Brain pericyte (primary cell): ENCODE results near the gene RANBP3L.
"Not testable (repeated sequence)": the region's sequence is repeated elsewhere in the genome, so short reads cannot be mapped to it uniquely, and the experiment has no call there.

Experiments used
- DNase-seq: peaks from one replicate; pipeline ENCODE4 v3.0.0-alpha.2; 2012; ENCODE audit warnings: low read depth, low spot score

RANBP3L gene

DNA sequence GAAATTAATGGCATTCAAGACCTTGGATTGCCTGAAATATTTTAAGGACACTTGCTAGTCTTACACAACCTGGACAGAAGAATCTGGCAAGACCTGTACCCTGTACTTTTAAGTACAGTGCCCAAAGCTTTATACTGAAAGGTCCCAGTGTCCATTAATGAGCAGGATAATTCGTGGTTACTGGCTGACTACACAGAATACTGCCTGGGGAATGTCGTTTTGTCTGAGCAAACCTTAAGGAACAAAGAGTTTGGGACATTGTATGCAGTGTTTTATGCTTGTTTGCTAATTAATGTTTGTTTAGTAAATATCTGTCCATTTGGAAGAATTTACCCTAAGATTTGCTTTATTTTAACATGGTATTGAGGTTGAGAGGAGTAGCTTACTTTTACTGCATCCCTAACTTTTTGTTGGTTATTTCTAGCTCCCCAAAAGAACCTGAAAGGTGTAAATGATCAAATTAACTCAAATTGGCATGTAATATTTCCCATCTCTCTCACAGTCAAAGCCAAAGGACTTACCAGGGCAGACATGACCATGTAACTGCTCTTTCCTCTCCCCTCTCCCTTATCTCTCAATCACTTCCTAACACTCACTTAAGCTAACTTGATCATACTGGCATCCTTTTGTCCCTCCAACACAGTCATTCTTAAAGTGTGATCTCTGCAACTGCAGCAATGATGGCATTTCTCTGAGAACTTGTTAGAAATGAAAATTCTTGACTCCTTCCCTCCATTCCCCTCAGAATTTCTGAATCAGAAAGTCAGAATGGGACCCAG lies 15.7 kb downstream of the RANBP3L start:
- DNase-seq, result no peak

- DNase-seq, result not testable (repeated sequence)
These were observed 17.9 kb downstream of the RANBP3L start for GRCh38 chr5:36283775-36284174.

DNA sequence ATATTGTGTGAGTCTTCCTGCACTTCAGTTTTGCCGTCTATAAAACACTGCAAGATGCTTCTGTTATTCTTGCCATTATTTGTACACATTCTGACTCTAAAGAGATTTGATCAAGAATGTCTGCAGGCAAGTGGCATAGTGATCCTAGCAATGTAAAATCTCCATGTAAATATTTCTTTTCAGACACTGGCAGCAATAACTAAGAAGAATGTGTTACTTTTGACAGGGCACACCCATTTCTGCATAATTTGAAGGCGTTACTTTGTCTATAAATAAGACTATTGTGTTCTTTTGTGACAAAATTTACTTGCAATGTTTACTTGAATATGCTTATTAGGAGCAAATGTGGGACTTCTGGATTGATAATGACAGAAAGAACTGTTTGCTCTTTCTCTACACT lies 20.1 kb downstream of the RANBP3L start:
- DNase-seq, result no peak

- no peak for DNase-seq
These were observed 22.5 kb downstream of the RANBP3L start for GRCh38 chr5:36279054-36279698.

DNA sequence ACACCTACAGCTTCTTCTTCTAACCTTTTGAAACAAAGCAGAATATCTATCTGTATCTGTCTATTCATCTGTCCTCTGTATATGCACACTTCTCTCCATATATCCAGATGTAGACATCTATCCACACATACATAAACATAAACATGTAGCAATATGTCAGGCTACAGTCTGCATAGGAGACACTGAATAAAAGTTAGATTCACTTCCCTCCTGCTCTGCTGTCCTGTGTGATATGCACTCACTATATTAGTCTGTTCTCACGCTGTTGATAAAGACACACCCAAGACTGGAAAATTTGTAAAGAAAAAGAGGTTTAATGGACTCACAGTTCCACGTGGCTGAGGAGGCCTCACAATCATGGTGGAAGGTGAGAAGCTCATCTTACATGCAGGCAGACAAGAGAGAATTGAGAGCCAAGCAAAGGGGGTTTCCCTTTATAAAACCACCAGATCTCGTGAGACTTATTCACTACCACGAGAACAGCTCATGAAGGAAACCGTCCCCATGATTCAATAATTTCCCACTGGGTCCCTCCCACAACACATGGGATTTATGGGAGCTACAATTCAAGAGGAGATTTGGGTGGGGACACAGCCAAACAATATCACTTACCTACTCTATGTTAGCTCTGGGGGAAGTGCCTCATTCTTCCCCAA lies 24.1 kb downstream of the RANBP3L start:
- DNase-seq, result no peak

DNA sequence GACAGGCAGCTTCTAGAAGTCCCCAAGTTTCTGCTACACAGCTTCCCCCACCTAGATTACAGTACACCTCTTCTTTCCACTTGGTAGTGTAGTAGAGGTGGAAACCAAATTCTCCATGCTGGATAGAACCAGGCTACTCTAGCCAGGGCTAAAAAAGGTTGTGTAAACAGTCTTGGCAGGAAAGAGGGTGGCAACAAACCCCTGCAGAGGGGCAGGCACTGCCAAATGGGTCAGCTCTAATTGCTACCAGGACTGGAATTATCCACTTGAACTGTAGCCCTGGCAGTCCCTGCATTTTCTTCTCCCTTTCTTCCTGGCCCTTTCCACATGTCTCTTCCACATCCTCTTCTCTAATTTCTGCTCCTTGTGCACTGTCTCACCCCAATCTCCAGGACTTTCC lies 24.8 kb downstream of the RANBP3L start:
- no peak for DNase-seq

GRCh38 chr5:36273809-36274526 lies 27.7 kb downstream of the RANBP3L start:
- no peak for DNase-seq

GRCh38 chr5:36272136-36272690 lies 29.5 kb downstream of the RANBP3L start:
- no peak for DNase-seq

DNA sequence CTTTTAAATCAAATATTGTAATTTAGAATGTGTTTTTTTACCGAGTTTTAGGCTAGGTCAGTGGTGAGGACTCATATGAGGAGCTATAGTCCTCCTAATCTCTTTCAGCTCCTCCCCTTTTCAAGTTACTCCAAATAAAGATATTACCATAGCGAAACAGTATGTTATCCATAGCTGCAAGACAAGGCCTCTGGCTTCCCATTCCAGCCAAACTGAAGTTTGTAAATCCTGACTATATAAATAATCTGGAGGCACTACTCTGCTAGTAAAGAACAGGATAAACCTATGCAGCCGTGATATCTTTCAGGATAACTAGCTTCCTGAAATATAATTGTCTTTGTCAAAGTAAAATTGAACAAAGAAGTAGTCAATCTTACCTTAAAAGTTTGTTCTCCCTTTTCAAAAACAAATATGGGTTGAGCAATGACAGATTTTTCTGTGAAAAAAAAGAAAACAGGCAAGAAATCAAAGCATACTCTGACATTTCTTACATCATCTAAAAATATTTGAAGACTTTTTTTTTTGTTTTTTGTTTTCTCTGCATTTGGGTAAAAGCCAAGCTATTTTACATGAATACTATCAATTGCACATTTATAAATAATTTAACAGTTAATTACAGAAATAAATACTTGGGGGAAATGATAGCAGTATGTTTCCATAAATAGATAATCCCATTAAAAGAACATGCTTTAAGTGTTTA lies 30.7 kb downstream of the RANBP3L start:
- DNase-seq, result no peak

- no peak for DNase-seq
These were observed 31.5 kb downstream of the RANBP3L start for GRCh38 chr5:36270175-36270574.

- no peak for DNase-seq
These were observed 32.2 kb downstream of the RANBP3L start for GRCh38 chr5:36269478-36269877.

DNA sequence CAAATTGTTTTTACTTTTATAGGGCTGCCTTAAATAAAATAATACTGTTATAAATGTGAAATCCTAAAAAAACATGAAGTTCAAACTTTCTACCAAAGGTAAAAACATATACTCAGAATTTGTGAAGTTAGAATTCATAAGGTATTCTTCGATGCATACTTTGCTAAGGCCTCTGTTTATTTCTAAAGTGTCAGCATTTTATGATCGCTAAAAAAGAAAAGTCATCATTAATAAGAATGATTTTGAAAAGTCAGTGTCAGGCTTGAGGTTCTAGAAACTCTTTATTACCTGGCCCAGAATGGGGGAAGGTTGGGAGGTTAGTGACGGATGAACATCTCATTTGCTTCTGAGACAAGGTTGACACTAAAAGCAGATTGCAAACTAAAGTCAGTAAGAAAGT lies 33.8 kb downstream of the RANBP3L start:
- DNase-seq, result no peak

GRCh38 chr5:36264202-36264760 lies 37.4 kb downstream of the RANBP3L start:
- DNase-seq, result no peak

GRCh38 chr5:36261186-36261585 lies 40.5 kb downstream of the RANBP3L start:
- DNase-seq, result no peak

DNA sequence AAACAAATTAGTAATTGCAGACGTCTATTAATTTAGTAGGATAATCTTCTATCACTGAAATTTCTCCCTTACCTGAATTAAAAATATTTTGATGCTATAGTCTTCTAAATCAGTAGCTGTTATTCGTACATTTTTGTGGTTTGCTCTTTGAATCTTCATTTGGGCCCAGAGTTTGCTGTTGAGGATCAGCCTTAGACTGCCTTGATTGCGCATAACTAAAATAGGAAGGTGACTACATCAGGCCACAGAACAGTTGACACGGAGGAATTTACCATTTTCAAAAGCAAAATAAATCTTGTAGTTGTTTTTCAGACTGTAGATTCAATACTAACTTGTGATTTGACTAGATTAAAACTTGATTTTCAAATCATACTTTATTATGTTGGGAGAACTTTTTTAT lies 48.1 kb downstream of the RANBP3L start:
- DNase-seq, result no peak

DNA sequence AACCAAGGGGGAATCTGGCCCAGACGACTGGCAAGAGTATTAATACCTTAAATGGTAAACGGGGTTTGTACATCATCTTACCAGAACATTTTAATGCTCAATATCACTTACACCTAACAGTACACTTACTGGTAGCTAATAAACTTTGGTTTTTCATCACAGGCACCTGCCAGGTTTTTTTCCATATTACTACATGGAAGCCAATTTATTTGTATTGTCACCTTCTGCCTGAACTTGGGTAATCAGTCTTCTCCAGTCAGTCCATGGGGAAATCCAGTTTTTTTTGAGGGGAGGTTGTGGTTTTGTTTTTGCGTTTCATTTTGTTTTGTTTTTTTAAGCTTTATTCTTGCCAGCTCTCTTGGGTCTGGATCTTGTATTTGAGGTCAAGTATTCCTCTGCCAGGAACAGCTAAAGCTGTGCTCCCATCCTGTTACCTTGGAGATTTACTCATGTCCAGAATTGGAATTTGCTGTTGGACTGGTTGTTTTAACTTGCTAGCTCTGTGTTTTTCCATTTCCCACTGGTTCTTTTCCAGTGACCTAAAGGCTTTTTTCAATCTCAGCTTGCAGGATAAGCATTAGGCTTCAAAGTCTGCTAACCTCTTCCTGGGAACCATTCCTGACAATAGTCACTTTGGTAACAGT lies 48.9 kb downstream of the RANBP3L start:
- DNase-seq, result no peak

- DNase-seq, result no peak
These were observed 50.5 kb downstream of the RANBP3L start for GRCh38 chr5:36251218-36251617.

DNA sequence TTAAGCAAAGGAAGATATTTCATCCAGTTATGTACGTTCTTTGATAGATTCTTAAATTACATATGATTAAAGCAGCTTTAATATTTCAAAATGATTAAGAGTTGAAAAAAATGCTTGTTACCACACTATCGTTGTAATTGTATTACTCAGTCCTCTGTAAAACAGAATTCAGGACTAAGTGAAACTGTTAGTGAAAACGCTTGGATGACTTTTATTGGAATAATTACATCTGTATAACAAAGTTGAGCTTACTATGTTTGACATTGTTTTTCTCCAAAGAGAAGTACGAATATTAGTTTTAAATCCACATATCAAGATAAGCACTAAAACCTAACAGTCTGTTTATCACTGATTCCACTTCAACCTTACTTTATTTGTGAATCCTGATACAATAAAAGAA lies 51.3 kb downstream of the RANBP3L start:
- DNase-seq, result no peak

- no peak for DNase-seq
These were observed 55.5 kb downstream of the RANBP3L start for GRCh38 chr5:36246036-36246800.

- DNase-seq, result no peak
These were observed 57.6 kb downstream of the RANBP3L start for GRCh38 chr5:36244076-36244475.
